ENCODE data around the gene GATM.
"Not testable (repeated sequence)": the region's sequence is repeated elsewhere in the genome, so short reads cannot be mapped to it uniquely, and the experiment has no call there.

Gene GATM

DNA sequence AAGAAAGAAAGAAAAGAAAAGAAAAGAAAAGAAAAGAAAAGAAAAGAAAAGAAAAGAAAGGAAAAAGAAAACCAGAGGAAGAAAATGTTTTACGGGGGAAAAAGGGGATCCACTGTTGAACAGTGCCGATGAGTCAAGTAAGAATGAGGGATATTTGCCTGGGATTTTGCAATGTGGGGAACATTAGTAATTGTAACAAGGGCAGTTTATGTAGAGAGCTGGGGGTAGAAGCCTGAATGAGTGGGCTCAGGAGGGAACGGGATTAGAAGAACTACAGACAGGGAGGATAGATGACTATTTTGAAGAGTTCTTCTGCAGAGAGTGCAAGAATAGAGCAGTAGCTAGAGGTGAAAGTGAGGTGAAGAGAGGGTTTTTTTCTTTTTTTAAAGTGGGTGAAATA is 28.7 kb downstream of the GATM start:
- DNase-seq, result no peak

DNA sequence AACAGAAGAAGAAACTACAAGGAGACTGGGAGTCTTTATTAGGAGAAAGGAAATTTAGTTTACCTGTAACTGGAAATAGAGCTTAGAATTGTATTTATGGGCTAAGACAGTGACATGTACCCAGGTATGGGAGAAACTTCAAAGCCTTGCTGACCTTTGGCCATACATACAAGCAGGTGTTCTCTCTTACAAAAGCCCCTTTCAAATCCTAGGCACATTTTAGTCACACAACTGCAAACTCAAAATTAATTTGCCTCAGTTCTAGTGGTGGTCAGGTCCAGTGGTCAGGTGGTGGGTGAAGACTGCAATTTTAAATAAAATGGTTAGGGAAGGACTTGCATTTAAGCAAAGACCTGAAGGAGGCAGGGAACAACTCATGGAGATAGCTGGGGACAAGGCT is 30.4 kb downstream of the GATM start:
- DNase-seq, result no peak

DNA sequence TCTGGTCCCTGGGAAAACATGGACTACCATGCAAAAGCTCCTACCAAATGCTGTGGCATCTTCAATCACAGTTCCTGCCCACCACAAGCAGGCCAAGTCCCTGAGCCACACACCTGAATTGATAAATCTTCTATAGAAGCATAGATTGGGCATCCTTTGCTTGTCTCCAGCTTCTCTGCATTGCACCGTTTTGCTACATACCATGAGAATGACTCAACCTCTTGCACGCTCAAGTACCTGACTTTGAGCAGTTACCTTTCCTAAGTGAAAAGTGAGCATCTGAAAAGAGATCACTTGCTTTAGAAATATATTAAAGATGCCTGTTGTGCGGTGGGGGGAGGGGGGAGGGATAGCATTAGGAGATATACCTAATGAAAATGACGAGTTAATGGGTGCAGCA is 31.3 kb downstream of the GATM start:
- no peak for DNase-seq

DNA sequence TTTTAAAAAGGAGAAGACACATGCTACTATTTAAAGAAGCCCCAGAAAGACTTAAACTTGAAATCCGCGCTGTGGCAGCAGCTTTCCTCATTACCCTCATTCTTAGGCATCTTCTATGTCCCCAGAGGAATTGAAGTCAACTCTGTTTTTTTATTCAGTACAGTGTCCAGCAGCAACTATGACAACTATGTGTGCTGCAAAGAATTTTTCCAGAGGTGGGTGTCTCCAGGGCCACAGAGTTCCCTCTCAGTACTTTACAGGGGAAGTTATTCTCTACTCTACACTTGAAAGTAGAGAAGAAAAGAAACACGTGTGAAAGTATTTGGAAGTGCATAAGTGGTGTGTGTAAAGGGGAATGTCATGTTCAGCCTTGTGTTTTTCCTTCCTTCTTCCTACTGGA is 32.0 kb downstream of the GATM start:
- no peak for DNase-seq

DNA sequence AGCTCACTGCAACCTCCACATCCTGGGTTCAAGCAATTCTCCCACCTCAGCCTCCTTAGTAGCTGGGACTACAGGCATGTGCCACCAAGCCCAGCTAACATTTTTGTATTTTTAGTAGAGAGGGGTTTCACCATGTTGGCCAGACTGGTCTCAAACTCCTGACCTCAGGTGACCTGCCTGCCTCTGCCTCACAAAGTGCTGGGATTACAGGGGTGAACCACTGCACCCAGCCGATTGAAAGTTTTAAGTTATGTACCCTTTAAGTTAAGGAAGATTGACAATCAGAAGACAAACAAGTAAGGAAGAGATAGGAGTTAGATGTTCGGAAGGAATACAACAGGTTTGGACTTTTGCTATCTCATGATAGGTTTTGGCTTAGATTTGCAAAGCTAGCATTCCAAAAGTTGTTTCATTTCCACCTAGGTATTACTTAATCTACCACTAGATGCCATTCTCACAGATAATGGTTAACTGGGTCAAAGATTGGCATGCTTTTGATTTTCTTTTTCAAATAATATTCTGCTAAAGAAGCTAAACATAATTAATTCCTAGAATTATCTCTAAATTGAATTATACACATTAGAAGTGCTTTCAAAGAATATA is 35.0 kb downstream of the GATM start:
- no peak for DNase-seq

DNA sequence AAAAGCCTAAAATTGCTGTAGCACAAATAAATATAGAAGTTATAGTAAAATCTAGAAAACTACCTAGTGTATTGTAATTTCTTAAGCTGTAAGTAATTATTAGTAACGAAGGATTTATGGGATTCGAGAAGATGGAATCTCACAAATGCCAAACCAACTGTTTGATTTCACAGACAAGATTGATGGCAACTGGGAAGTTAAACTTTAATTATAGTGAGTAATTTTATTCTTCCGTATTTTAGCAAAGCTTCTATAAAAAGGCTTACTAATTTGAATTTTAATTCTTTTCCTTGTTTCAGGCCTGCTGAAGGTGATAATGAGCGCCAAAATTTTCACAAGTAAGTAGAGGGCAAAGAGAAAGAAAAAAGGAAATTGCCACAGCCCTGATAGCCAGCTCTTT is 36.6 kb downstream of the GATM start:
- DNase-seq, result no peak

DNA sequence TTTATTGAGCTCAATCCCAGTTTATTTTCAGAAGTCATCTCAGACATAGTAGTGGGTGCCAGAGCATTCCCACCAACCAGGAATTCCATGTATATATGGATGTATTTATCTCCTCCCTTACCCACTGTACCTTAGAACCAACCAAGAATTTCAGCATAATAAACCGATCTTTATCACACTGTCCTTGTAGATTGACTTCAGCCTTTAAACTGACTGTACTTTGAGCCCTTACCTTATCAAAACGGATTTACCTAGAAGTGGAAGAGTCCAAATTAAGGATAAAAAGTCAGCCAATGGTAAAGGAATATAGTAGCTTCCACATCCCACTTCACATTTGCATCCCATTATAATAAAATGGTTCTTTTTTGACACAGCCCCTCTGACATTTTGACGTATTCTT is 37.9 kb downstream of the GATM start:
- DNase-seq, result no peak

DNA sequence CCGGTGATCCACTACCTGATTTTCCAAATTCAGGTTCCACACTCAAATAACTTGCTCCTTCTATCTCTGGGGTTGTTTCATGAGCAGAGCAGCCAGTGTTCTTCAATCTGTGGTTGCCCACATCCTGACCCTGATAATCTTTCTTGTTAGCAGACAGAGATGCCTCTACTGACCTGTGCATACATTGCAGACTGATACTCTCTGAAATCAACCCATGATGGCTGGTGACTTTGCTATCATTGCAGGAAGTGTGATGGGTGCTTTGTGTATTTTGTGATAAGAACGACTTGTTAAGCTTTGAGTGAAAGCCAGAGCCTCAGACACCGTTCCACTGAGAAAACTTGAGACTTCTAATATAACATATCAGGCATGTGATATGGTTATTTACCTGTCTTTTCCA is 39.9 kb downstream of the GATM start:
- DNase-seq, result no peak

DNA sequence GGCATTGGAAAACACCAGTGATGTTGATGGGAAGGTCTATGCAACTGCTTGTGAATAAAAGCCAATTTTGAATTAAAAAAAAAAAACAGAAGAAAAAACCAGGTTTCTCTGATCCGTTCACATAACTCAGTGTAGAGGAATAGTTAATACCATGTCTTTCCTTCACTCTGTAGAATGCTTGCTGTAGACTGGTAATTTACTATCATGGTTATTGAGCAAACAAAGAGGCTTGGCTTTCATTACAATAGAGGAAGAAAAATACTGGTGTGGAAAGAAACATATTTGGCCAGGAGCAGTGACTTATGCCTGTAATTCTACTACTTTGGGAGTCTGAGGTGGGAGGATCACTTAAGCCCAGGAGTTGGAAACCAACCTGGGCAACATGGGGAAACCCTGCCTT is 41.1 kb downstream of the GATM start:
- no peak for DNase-seq

DNA sequence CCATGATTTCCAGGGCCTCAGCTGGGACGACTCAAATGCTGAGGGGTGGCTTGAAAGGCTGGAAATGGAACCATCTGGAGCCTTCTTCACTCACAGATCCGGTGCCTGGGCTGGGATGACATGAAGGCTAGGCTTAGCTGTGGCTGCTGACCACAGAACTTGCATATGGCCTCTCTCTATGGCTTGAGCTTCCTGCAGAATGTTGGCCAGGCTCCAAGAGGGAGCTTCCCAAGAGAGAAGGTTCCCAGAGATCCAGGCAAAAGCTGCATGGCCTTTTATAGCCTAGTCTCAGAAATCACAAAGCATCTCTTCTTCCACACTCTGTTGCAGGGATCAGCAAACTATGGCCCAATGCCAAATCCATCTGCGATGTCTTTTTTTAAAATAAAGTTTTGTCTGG is 44.8 kb downstream of the GATM start:
- DNase-seq, result no peak

DNA sequence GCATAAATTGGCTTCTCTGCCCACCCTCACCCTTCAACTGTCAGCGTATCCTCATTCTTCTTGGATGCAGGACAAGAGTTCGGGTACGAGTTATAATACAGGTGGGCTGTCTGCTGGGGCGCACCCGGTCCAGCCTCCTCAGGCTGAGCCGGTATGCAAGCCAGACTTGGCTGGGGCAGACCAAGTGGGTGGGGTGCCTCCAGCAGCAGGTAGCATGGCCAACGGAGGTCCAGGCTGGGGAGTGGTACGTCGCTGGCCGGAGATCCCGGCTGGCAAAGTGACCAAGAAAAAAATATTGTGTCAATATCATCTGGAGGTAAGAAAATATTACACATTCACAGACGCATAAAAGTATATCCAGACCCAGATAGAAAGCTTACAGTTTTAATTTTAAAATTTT is 45.6 kb downstream of the GATM start:
- no peak for DNase-seq

DNA sequence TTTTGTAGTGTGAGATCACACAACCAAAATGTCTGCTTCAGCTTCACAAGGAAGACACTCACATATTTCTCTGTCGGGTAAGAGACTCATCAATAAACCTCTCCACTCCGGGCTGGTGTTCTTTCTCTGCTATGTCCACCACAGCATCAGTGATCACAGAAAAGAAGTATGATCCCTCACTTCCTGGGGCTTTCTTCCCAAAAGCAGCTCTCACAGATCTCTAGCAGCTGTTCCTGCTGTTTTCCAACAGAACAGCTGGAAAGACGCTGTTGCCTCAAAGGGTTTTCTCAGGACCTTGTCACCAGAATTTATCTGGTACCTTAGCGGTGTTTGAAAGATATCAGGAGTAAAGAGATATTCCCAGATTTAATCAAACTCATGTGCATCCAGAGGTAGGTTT is 46.4 kb downstream of the GATM start:
- no peak for DNase-seq

DNA sequence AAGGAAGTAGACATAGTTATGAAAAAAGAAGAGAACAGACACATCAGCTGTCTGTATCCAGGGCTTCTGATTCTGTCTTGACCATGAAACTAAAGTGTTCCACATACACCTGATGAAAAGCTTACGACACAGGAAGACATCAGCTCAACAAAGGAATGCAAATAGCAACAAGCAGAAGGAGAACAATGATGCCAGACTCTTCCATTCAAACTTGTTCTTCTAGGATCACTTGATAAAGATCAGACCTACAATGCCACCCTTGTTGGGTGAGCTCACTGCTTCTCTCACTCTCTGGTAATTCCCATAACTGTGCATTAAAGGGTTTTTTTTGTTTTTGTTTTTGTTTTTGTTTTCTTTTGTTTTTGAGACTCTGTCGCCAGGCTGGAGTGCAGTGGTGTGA is 49.7 kb downstream of the GATM start:
- no peak for DNase-seq

DNA sequence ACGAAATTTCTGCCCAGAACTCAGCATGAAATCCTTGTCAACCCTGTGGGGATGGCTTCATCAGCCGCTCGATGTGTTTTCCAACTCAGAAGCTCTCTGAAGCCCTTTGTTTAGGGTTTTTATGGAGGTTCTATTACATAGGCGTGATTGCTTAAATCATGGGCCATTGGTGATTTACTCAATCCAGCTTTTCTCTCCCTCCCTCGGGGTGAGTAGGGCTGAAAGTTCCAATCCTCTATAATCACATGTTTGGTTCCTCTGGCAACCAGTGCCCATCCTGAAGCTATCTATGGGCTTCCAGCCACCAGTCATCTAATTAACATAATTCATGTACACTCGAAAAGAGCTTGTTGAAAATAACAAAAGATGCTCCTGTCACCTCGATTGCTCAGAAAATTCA is 51.6 kb downstream of the GATM start:
- no peak for DNase-seq

DNA sequence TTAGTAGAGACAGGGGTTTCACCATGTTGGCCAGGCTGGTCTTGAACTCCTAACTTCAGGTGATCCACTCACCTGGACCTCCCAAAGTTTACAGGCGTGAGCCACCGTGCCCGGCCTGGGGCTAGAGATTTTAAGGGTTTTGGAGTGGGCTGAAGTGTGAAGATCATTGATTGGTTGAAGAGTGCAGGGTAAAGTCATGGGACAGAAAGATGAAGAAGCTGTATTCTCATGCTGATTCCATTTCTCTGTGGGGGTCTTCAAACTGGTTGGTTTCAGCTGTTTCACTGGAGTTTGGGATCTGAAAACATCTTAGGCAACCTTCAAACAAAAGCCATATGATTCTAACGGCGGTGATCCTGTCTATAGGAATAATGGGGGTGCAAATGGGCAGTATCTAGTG is 52.1 kb downstream of the GATM start:
- DNase-seq, result no peak

DNA sequence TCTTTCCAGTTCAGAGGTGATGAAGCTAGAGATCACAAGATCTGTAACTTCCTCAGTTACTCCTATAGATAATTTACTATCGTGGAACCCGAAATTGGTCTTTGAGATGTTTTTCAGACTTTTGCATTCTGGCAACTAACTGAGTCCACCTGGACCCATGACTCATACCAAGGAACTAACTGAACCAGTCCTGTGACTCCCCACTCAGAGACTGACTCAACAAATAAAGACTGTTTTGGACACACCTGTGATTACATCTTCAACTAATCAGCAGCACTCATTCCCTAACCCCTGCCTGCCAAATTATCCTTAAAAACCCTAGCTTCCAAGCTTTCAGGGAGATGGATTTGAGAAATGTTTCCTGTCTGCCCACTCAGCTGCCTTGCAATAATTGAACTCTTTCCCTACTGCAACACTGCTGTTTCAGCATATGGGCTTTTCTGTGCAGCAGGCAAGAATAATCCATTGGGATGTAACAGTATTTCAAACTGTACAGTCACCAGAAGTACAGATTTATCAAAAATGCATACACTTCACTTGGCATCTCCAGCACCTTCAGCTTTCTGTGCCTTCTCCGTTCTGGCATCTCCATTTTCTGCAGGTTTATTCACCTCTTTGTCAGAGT is 57.7 kb downstream of the GATM start:
- DNase-seq, result no peak

DNA sequence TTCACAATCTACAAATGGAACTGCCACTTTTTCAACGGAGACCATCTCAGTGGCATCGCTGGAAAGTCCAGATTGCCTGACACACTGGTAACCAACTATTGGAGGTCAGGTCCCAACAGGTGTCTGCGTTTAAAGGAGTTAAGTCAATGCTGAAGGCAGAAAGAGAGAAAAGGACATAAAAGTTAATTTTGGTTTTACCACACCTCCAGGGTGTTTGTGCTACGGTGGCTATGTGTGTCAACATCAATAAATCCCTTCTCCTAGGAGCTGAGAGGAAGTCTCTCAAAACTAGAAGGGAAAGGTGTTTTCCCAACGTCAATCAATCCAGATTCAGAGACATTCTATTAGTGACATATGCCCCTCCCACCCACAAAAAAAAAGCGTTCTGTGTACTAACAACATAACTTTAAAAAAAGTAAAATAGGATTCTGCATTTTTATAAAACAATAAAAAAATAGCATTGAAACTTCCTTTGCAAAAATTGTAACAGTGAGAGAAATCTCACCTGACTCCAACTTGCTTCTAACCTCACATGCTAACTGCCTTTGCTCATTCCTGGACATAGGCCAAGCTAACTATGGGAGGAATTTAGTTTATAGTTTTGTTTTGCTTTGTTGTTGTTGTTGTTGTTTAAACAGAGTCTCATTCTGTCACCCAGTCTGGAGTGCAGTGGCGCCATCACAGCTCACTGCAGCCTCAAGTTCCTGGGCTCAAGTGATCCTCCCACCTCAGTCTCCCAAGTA is 58.7 kb downstream of the GATM start:
- no peak for DNase-seq

DNA sequence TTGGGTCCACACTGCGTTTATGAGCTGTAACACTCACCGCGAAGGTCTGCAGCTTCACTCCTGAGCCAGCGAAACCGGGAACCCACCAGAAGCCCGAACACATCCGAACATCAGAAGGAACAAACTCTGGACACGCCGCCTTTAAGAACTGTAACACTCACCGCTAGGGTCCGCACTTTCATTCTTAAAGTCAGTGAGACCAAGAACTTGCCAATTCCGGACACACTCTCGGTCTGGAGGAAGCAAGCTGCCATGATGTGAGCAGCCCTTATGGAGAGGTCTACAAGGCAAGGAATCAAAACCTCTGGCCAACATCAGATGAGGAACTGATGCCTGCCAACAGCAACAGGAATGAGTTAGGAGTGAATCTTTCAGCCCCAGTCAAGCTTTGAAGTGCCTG is 63.4 kb downstream of the GATM start:
- no peak for DNase-seq

DNA sequence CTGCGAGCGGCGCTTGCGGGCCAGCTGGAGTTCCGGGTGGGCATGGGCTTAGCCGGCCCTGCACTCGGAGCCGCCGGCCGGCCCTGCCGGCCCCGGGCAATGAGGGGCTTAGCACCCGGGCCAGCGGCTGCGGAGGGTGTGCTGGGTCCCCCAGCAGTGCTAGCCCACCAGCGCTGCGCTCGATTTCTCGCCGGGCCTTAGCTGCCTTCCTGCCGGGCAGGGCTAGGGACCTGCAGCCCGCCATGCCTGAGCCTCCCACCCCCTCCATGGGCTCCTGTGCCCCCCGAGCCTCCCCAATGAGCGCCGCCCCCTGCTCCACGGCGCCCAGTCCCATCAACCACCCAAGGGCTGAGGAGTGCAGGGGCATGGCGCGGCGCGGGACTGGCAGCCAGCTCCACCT is 64.2 kb downstream of the GATM start:
- not testable (repeated sequence) for DNase-seq
